K562 (cell line): Measurements from ENCODE around the gene OR2T8. TPM values are rescaled to one million over a fixed set of nuclear protein-coding genes. Genes with fewer than 3 reads are reported as not detected.

Experiments used
- ATAC-seq: fragments of 200-7000 bp; cut with Tn5 transposase; 3 replicates; pipeline ENCODE4 v1.9.1; 2020; ENCODE audit warnings: moderate library complexity
- BruUV-seq: library from RNA; stranded (reverse); fragments of 400-500 nt; replicated peaks from 2 replicates; lab custom pipeline; 2021; lab: Mats Ljungman, UMichigan
- CTCF ChIA-PET: fragments of 300-600 bp; formaldehyde crosslinking; extraction: SDS; loops from one replicate; lab custom pipeline; 2021; ENCODE audit warnings: low intra/inter-chr PET ratio; lab: Yijun Ruan, JAX
- POLR2A ChIA-PET: fragments of 300-600, 350-650 bp; sonication (Branson Sonifier 250); formaldehyde crosslinking; extraction: SDS; loops from one replicate; lab custom pipeline; 2021; ENCODE audit warnings: antibody characterized with exemption, inconsistent platforms; lab: Yijun Ruan, JAX
- DNase-seq, 4 experiments: peaks; one replicate each; pipeline versions ENCODE4 v3.0.0 to v3.0.0-alpha.2; 2011 to 2018; ENCODE audit warnings: low spot score in 3 of 4, mixed read lengths in 3 of 4; ENCODE audit errors: extremely low read depth in 1 of 4
- FAIRE-seq: peaks from 2 replicates; lab custom pipeline; 2011; peaks lifted over from hg19 to GRCh38; lab: Jason Lieb, UNC
- H2AFZ ChIP-seq: 2 replicates; pipeline ENCODE4 v1.6.0; 2011; ENCODE audit warnings: low read depth, low read length, control low read depth, inconsistent platforms
- H3K27ac ChIP-seq: fragments of 200-600 bp; 3 replicates; pipeline ENCODE4 v1.8.0; 2011; ENCODE audit warnings: low read depth, mild to moderate bottlenecking, control low read depth, inconsistent platforms, low read length, moderate library complexity, mixed read lengths; ENCODE audit errors: extremely low read depth
- H3K27me3 ChIP-seq, 2 experiments: fragments of 300-600 bp in 1 of 2; 2 replicates in 1 of 2; 3 replicates in 1 of 2; pipeline versions ENCODE4 v1.6.0 to v1.8.0; 2011; ENCODE audit warnings: inconsistent platforms in 2 of 2, low read length in 2 of 2, mild to moderate bottlenecking in 1 of 2, mixed read lengths in 1 of 2, moderate library complexity in 1 of 2; ENCODE audit not compliant: control insufficient read depth in 2 of 2, insufficient read depth in 2 of 2
- H3K36me3 ChIP-seq: fragments of 300-600 bp; 3 replicates; pipeline ENCODE4 v1.8.0; 2011; ENCODE audit warnings: mild to moderate bottlenecking, low read length, inconsistent platforms; ENCODE audit not compliant: control insufficient read depth, insufficient read depth
- H3K4me1 ChIP-seq, 2 experiments: fragments of 200-600 bp in 1 of 2; replicated peaks in 1 of 2; 2 replicates in 1 of 2; 3 replicates in 1 of 2; pipeline versions ENCODE4 v1.5.1 to v1.8.0; 2011; ENCODE audit warnings: inconsistent platforms in 2 of 2, low read length in 2 of 2, mild to moderate bottlenecking in 1 of 2, mixed read lengths in 1 of 2, moderate library complexity in 1 of 2; ENCODE audit not compliant: control insufficient read depth in 2 of 2, insufficient read depth in 2 of 2
- H3K4me2 ChIP-seq: 2 replicates; pipeline ENCODE4 v1.6.1; 2011; ENCODE audit warnings: low read length, control low read depth, inconsistent platforms, mixed read lengths; ENCODE audit not compliant: insufficient read depth
- H3K4me3 ChIP-seq: fragments of 200-600 bp; sonication (generic), shearing (Covaris generic); 2 replicates; pipeline ENCODE4 v1.5.1; 2016; ENCODE audit warnings: control low read depth, inconsistent platforms
- H3K79me2 ChIP-seq: fragments of 200-600 bp; 3 replicates; pipeline ENCODE4 v1.8.0; 2011; ENCODE audit warnings: low read length, inconsistent platforms; ENCODE audit not compliant: control insufficient read depth, insufficient read depth
- H3K9ac ChIP-seq, 2 experiments: 2 replicates each; pipeline versions ENCODE4 v1.6.0 to v1.6.1; 2011; ENCODE audit warnings: low read depth in 2 of 2, low read length in 2 of 2, control low read depth in 1 of 2, inconsistent platforms in 1 of 2, mild to moderate bottlenecking in 1 of 2, mixed read lengths in 1 of 2; ENCODE audit not compliant: insufficient read depth in 1 of 2
- H3K9me1 ChIP-seq: one replicate; pipeline ENCODE4 v1.6.0; 2011; ENCODE audit warnings: inconsistent platforms, mild to moderate bottlenecking, low read length, moderate library complexity; ENCODE audit not compliant: control insufficient read depth, insufficient read depth
- H3K9me3 ChIP-seq: replicated peaks from 2 replicates; pipeline ENCODE4 v1.5.1; 2011; ENCODE audit warnings: low read depth, low read length, inconsistent platforms; ENCODE audit not compliant: control insufficient read depth, insufficient read depth
- H4K20me1 ChIP-seq: replicated peaks from 2 replicates; pipeline ENCODE4 v1.6.1; 2011; ENCODE audit warnings: low read length, inconsistent platforms, mixed read lengths; ENCODE audit not compliant: control insufficient read depth, insufficient read depth
- CBFB ChIP-seq: sonication (generic); formaldehyde crosslinking; IDR thresholded peaks from 2 replicates; pipeline ENCODE4 v1.4.0; 2020; ENCODE audit warnings: mild to moderate bottlenecking, missing genetic modification reagents
- HNRNPH1 ChIP-seq: fragments of 200-400 bp; formaldehyde crosslinking; optimal IDR thresholded peaks from 2 replicates; pipeline ENCODE3; 2017; ENCODE audit warnings: low read depth, mild to moderate bottlenecking, low read length, moderate library complexity
- MIER1 ChIP-seq: fragments of 450-650 bp; IDR thresholded peaks from 2 replicates; pipeline ENCODE4 v1.6.1; 2016; ENCODE audit warnings: antibody characterized with exemption, mild to moderate bottlenecking, low read depth
- SAFB2 ChIP-seq: fragments of 200-400 bp; formaldehyde crosslinking; IDR thresholded peaks from 2 replicates; pipeline ENCODE4 v1.6.1; 2018; ENCODE audit warnings: borderline replicate concordance, low read length, low read depth, moderate library complexity; ENCODE audit not compliant: severe bottlenecking
- SIN3B ChIP-seq: fragments of 450-650 bp; IDR thresholded peaks from 2 replicates; pipeline ENCODE4 v1.6.1; 2017; ENCODE audit warnings: low read depth, mild to moderate bottlenecking, moderate library complexity
- WGBS: fragments of 100-300 bp; shearing (Covaris generic); methylation state at CpG from one replicate; pipeline ENCODE4 v1.1.6; 2016; ENCODE audit warnings: low coverage, mixed read lengths; ENCODE audit not compliant: insufficient coverage; ENCODE audit errors: missing lambda C conversion rate; 5-methylcytosine and 5-hydroxymethylcytosine counted together
- in situ Hi-C: fragments of 300-500 bp; cut with MboI; formaldehyde crosslinking; loops from 4 replicates; pipeline ENCODE4 v1.15.0; 2018; ENCODE audit warnings: inconsistent platforms, mixed read lengths
- intact Hi-C: fragments of 100-400 bp; cut with micrococcal nuclease; formaldehyde crosslinking; loops from 2 replicates; pipeline ENCODE4 v1.14.2; 2022
- polyA plus RNA-seq, 8 experiments: library from polyadenylated mRNA; depleted of rRNA in 4 of 8; stranded (reverse) in 5 of 8; unstranded in 3 of 8; fragments of >200 nt; fragmentation: Nextera tagmentation in 2 of 8; fragmentation: Illumina TruSeq in 1 of 8; extraction: Ambion mirVana in 2 of 8; extraction: Trizol in 1 of 8; gene quantifications; 2 replicates each; pipeline versions ENCODE4 v1.2.1 to v1.2.3, GENCODE V29; 2011 to 2014; ENCODE audit warnings: inconsistent platforms in 1 of 8, missing spikeins in 1 of 8
- total RNA-seq, 7 experiments: library from RNA; depleted of rRNA in 6 of 7; stranded (reverse); fragments of >200 nt in 6 of 7; fragmentation: Illumina TruSeq in 2 of 7; extraction: Trizol in 2 of 7; gene quantifications; 2 replicates each; pipeline versions ENCODE4 v1.2.1 to v1.2.3, GENCODE V29; 2011 to 2021; ENCODE audit warnings: low replicate concordance in 1 of 7
- TF ChIP-seq, protein P1 (sequence below): fragments of 450-650 bp; formaldehyde crosslinking; conservative IDR thresholded peaks from 2 replicates; pipeline ENCODE4 v1.4.0; 2022; ENCODE audit warnings: mild to moderate bottlenecking, missing genetic modification characterization
- TF ChIP-seq, protein P2 (sequence below): fragments of 450-650 bp; formaldehyde crosslinking; IDR thresholded peaks from 2 replicates; pipeline ENCODE4 v1.4.0; 2020; ENCODE audit warnings: mild to moderate bottlenecking, mixed read lengths
- TF ChIP-seq, protein P3 (sequence below): fragments of 250-450 bp; sonication (Bioruptor Pico); IDR thresholded peaks from 2 replicates; pipeline ENCODE4 v1.8.0; 2021; ENCODE audit warnings: mild to moderate bottlenecking, moderate library complexity

OR2T8 gene
- total and polyA plus RNA-seq, 9 of the 15 experiments (the other 6 are each of a cell fraction or from before 2014, with no cell fraction given) = 0.08 to 0.46 (median 0.31) TPM; not detected in 3

DNA sequence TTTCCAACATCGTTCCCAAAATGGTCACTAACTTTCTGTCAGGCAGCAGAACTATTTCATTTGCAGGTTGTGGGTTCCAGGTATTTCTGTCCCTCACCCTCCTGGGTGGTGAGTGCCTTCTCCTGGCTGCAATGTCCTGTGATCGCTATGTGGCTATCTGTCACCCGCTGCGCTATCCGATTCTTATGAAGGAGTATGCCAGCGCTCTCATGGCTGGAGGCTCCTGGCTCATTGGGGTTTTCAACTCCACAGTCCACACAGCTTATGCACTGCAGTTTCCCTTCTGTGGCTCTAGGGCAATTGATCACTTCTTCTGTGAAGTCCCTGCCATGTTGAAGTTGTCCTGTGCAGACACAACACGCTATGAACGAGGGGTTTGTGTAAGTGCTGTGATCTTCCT, 13.9 kb downstream of the OR2T8 start:
- Histone ChIP-seq H3K4me3 (no peak overlapping the region), H3K9me1 (no peaks in the 10 kb centered on the region), H3K9me3 (peaks cover 7% of the 10 kb centered on the region; the same call in 1 of the 2 replicates), H3K4me2 (no peak overlapping the region), H4K20me1 (no peaks in the 10 kb centered on the region), H3K27ac (no peak overlapping the region), H3K4me1 (peaks cover 0 to 11% of the 10 kb centered on the region in 2 experiments; a peak in 2 of 5 replicates), H3K36me3 (no peaks in the 10 kb centered on the region), H3K9ac (no peak overlapping the region), H2AFZ (peak overlapping the region; percentile 41; the same call in 1 of the 2 replicates), H3K27me3 (no peaks in the 10 kb centered on the region), H3K79me2 (no peaks in the 10 kb centered on the region)
- TF ChIP-seq, protein P1, sequence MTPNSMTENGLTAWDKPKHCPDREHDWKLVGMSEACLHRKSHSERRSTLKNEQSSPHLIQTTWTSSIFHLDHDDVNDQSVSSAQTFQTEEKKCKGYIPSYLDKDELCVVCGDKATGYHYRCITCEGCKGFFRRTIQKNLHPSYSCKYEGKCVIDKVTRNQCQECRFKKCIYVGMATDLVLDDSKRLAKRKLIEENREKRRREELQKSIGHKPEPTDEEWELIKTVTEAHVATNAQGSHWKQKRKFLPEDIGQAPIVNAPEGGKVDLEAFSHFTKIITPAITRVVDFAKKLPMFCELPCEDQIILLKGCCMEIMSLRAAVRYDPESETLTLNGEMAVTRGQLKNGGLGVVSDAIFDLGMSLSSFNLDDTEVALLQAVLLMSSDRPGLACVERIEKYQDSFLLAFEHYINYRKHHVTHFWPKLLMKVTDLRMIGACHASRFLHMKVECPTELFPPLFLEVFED (CRISPR knock-in tag) = no peak
- intact Hi-C loops = loop anchor here (10.0 kb wide), 1 partner anchor 751 kb away; no protein-coding TSS in a partner anchor
- CTCF ChIA-PET = interaction anchor here (0.6 kb wide), 1 partner anchor 19 kb away, joined by 3 read pairs; no protein-coding TSS in a partner anchor
- POLR2A ChIA-PET = no interaction called here
- BruUV-seq = no TSS peak
- DNase-seq (no peak), ATAC-seq (no peak), FAIRE-seq (no peak)
- in situ Hi-C loops = no loop called here
- 2% methylated on average over 8 of the region's 8 CpGs for WGBS

DNA sequence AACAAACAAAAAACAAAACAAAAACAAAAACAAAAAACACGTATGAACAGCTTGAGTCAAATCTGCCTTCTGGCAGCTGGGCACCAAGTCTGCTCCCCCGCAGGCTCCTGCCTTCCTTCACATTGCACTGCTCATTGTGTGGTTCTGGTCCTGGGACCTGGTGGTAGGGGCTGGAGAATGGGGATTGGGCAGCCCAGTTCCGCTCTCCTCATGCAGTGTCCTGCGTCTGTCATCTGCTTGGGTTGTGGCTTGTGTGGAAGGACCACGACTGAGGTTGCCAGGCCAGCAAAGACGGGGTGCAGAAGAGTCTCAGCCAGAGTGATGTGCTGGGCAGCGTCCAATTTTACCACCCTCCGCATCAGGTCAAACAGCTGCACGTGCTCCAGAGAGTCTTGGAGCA, 15.7 kb downstream of the OR2T8 start:
- Histone ChIP-seq H3K36me3 (no peaks in the 10 kb centered on the region), H3K9me1 (no peaks in the 10 kb centered on the region), H2AFZ (no peak overlapping the region; the same call in 1 of the 2 replicates), H4K20me1 (no peaks in the 10 kb centered on the region), H3K79me2 (no peaks in the 10 kb centered on the region), H3K9ac (no peak overlapping the region), H3K27ac (no peak overlapping the region), H3K4me3 (no peak overlapping the region), H3K27me3 (no peaks in the 10 kb centered on the region), H3K4me1 (peaks cover 0 to 11% of the 10 kb centered on the region in 2 experiments; a peak in 2 of 5 replicates), H3K4me2 (no peak overlapping the region), H3K9me3 (peaks cover 7% of the 10 kb centered on the region; the same call in 1 of the 2 replicates)
- in situ Hi-C loops (no loop called here), intact Hi-C loops (loop anchor here (5.0 to 10.0 kb wide), 4 partner anchors 103 to 872 kb away; no protein-coding TSS in a partner anchor)
- CTCF ChIA-PET = no interaction called here
- ATAC-seq (no peak), DNase-seq (no peak), FAIRE-seq (no peak)
- WGBS = 46% methylated on average over 9 of the region's 9 CpGs
- POLR2A ChIA-PET = no interaction called here
- BruUV-seq = no TSS peak
- TF ChIP-seq, protein P2, sequence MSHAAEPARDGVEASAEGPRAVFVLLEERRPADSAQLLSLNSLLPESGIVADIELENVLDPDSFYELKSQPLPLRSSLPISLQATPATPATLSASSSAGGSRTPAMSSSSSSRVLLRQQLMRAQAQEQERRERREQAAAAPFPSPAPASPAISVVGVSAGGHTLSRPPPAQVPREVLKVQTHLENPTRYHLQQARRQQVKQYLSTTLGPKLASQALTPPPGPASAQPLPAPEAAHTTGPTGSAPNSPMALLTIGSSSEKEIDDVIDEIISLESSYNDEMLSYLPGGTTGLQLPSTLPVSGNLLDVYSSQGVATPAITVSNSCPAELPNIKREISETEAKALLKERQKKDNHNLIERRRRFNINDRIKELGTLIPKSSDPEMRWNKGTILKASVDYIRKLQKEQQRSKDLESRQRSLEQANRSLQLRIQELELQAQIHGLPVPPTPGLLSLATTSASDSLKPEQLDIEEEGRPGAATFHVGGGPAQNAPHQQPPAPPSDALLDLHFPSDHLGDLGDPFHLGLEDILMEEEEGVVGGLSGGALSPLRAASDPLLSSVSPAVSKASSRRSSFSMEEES (CRISPR knock-in tag) = no peak
- TF ChIP-seq, protein P3, sequence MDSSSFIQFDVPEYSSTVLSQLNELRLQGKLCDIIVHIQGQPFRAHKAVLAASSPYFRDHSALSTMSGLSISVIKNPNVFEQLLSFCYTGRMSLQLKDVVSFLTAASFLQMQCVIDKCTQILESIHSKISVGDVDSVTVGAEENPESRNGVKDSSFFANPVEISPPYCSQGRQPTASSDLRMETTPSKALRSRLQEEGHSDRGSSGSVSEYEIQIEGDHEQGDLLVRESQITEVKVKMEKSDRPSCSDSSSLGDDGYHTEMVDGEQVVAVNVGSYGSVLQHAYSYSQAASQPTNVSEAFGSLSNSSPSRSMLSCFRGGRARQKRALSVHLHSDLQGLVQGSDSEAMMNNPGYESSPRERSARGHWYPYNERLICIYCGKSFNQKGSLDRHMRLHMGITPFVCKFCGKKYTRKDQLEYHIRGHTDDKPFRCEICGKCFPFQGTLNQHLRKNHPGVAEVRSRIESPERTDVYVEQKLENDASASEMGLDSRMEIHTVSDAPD = no peak
- TF ChIP-seq HNRNPH1 (no peak), SIN3B (no peak), SAFB2 (no peak), CBFB (CRISPR knock-in tag) (no peak), MIER1 (no peak)
